HG03342 (cell line): ENCODE measurements around the gene ASPHD2.

Experiments
- ATAC-seq: cut with Tn5 transposase; IDR thresholded peaks from one replicate; pipeline ENCODE4 v1.9.1; 2021; ENCODE audit warnings: mild to moderate bottlenecking, moderate library complexity; ENCODE audit not compliant: unreplicated experiment

ASPHD2 gene

GRCh38 chr22:26445577-26446275, 16.7 kb downstream of the ASPHD2 start:
- no peak for ATAC-seq

- no peak for ATAC-seq
Measured at GRCh38 chr22:26446808-26447515, 17.9 kb downstream of the ASPHD2 start.

- no peak for ATAC-seq
Measured at GRCh38 chr22:26447584-26448329, 18.7 kb downstream of the ASPHD2 start.

- no peak for ATAC-seq
Measured at GRCh38 chr22:26448334-26448733, 19.3 kb downstream of the ASPHD2 start.

- no peak for ATAC-seq
Measured at GRCh38 chr22:26448941-26449340, 19.9 kb downstream of the ASPHD2 start.

- ATAC-seq = no peak
Measured at GRCh38 chr22:26450453-26451185, 21.6 kb downstream of the ASPHD2 start.

- ATAC-seq = no peak
Measured at GRCh38 chr22:26452236-26453016, 23.4 kb downstream of the ASPHD2 start.

- ATAC-seq = no peak
Measured at GRCh38 chr22:26453216-26453615, 24.2 kb downstream of the ASPHD2 start.

GRCh38 chr22:26453812-26454500, 24.9 kb downstream of the ASPHD2 start:
- no peak for ATAC-seq

- no peak for ATAC-seq
Measured at GRCh38 chr22:26457661-26458272, 28.7 kb downstream of the ASPHD2 start.

- ATAC-seq = no peak
Measured at GRCh38 chr22:26460202-26460601, 31.1 kb downstream of the ASPHD2 start.

GRCh38 chr22:26461188-26461810, 32.2 kb downstream of the ASPHD2 start:
- ATAC-seq = no peak

- no peak for ATAC-seq
Measured at GRCh38 chr22:26462051-26462450, 33.0 kb downstream of the ASPHD2 start.

GRCh38 chr22:26462641-26463040, 33.6 kb downstream of the ASPHD2 start:
- no peak for ATAC-seq

GRCh38 chr22:26463101-26463661, 34.1 kb downstream of the ASPHD2 start:
- ATAC-seq = no peak

- ATAC-seq = no peak
Measured at GRCh38 chr22:26463688-26464087, 34.6 kb downstream of the ASPHD2 start.

GRCh38 chr22:26464312-26464711, 35.3 kb downstream of the ASPHD2 start:
- ATAC-seq = no peak

- no peak for ATAC-seq
Measured at GRCh38 chr22:26466196-26466595, 37.1 kb downstream of the ASPHD2 start.

- no peak for ATAC-seq
Measured at GRCh38 chr22:26470807-26471206, 41.7 kb downstream of the ASPHD2 start.
